ENCODE results near the gene EGLN2.
"Not testable (repeated sequence)": the region's sequence is repeated elsewhere in the genome, so short reads cannot be mapped to it uniquely, and the experiment has no call there.

GRCh38 chr19:40824916-40825315, 25.9 kb downstream of the EGLN2 start:
- TF ChIP-seq USF2 (IDR thresholded peaks at IDR 0.05; ENCODE audit: borderline replicate concordance, low read depth, low read length); RFX5 (IDR thresholded peaks at IDR 0.05; ENCODE audit: low read depth, low read length); CTCF (IDR thresholded peaks at IDR 0.05 in 2 of 3, conservative IDR thresholded peaks at IDR 0.05 in 1 of 3; ENCODE audit: control insufficient read depth in 2 of 3, extremely low read depth in 1 of 3, insufficient read depth in 1 of 3, low read depth in 3 of 3, low read length in 3 of 3); MEF2B (IDR thresholded peaks at IDR 0.05; ENCODE audit: partially characterized antibody, poor library complexity, severe bottlenecking); SREBF2 (IDR thresholded peaks at IDR 0.05; ENCODE audit: low read length); WRNIP1 (IDR thresholded peaks at IDR 0.05; ENCODE audit: borderline replicate concordance, low read depth, low read length): not testable (repeated sequence)
